ENCODE results near the gene BSPRY.

BSPRY gene

GRCh38 chr9:113393281-113393680 lies 43.9 kb downstream of the BSPRY start:
- no peak for DNase-seq
- no peaks in the 10 kb centered on the region for H3K27me3 ChIP-seq (ENCODE audit: insufficient read depth, low read length, poor library complexity)
- H2AFZ ChIP-seq (ENCODE audit: low read depth, low read length): no peak overlapping the region
- no peak overlapping the region for H3K27ac ChIP-seq (ENCODE audit: low read length)
- H3K36me3 ChIP-seq (ENCODE audit: insufficient read depth, low read length): peaks cover 53% of the 10 kb centered on the region
- H3K9ac ChIP-seq (ENCODE audit: low read depth, low read length): no peak overlapping the region
- no peak overlapping the region for H3K4me2 ChIP-seq (ENCODE audit: insufficient read depth, low read length)
- no peaks in the 10 kb centered on the region for H4K20me1 ChIP-seq (ENCODE audit: insufficient read depth, low read length)
- H3K79me2 ChIP-seq (ENCODE audit: insufficient read depth, low read length): no peaks in the 10 kb centered on the region
- no peaks in the 10 kb centered on the region for H3K4me1 ChIP-seq (ENCODE audit: insufficient read depth, low read length)
- ATAC-seq (ENCODE audit: insufficient read depth, low read depth): no peak
- TF ChIP-seq CTCF (IDR thresholded peaks at IDR 0.05; ENCODE audit: borderline replicate concordance, extremely low read depth, low read length, poor library complexity, severe bottlenecking) (no peak), EZH2 (IDR thresholded peaks at IDR 0.05; ENCODE audit: borderline replicate concordance, low read depth, low read length, severe bottlenecking) (no peak)
- no peaks in the 10 kb centered on the region for H3K9me3 ChIP-seq (ENCODE audit: insufficient read depth, low read length, severe bottlenecking)
- H3K4me3 ChIP-seq (ENCODE audit: low read depth in 1 of 2, low read length in 2 of 2): no peak overlapping the region

GRCh38 chr9:113395000-113395861 lies 45.9 kb downstream of the BSPRY start:
- no peak for TF ChIP-seq CTCF (IDR thresholded peaks at IDR 0.05; ENCODE audit: borderline replicate concordance, extremely low read depth, low read length, poor library complexity, severe bottlenecking)
- no peak for TF ChIP-seq EZH2 (IDR thresholded peaks at IDR 0.05; ENCODE audit: borderline replicate concordance, low read depth, low read length, severe bottlenecking)
- Histone ChIP-seq H2AFZ (ENCODE audit: low read depth, low read length) (no peak overlapping the region), H3K9me3 (ENCODE audit: insufficient read depth, low read length, severe bottlenecking) (no peaks in the 10 kb centered on the region), H3K27ac (ENCODE audit: low read length) (no peak overlapping the region), H3K9ac (ENCODE audit: low read depth, low read length) (no peak overlapping the region), H3K4me1 (ENCODE audit: insufficient read depth, low read length) (peaks cover 8% of the 10 kb centered on the region), H3K4me2 (ENCODE audit: insufficient read depth, low read length) (no peak overlapping the region), H4K20me1 (ENCODE audit: insufficient read depth, low read length) (no peaks in the 10 kb centered on the region), H3K27me3 (ENCODE audit: insufficient read depth, low read length, poor library complexity) (no peaks in the 10 kb centered on the region), H3K4me3 (ENCODE audit: low read depth in 1 of 2, low read length in 2 of 2) (no peak overlapping the region), H3K79me2 (ENCODE audit: insufficient read depth, low read length) (peaks cover 11% of the 10 kb centered on the region), H3K36me3 (ENCODE audit: insufficient read depth, low read length) (peaks cover 34% of the 10 kb centered on the region)
- ATAC-seq (ENCODE audit: insufficient read depth, low read depth) (no peak), DNase-seq (no peak)

- TF ChIP-seq CTCF (IDR thresholded peaks at IDR 0.05; ENCODE audit: borderline replicate concordance, extremely low read depth, low read length, poor library complexity, severe bottlenecking) (no peak), EZH2 (IDR thresholded peaks at IDR 0.05; ENCODE audit: borderline replicate concordance, low read depth, low read length, severe bottlenecking) (no peak)
- no peak overlapping the region for H3K27ac ChIP-seq (ENCODE audit: low read length)
- H3K4me3 ChIP-seq (ENCODE audit: low read depth in 1 of 2, low read length in 2 of 2): no peak overlapping the region
- DNase-seq (no peak), ATAC-seq (ENCODE audit: insufficient read depth, low read depth) (no peak)
- peaks cover 15% of the 10 kb centered on the region for H3K79me2 ChIP-seq (ENCODE audit: insufficient read depth, low read length)
- H3K4me1 ChIP-seq (ENCODE audit: insufficient read depth, low read length): peaks cover 19% of the 10 kb centered on the region
- no peak overlapping the region for H2AFZ ChIP-seq (ENCODE audit: low read depth, low read length)
- H3K9ac ChIP-seq (ENCODE audit: low read depth, low read length): no peak overlapping the region
- no peaks in the 10 kb centered on the region for H3K9me3 ChIP-seq (ENCODE audit: insufficient read depth, low read length, severe bottlenecking)
- H3K36me3 ChIP-seq (ENCODE audit: insufficient read depth, low read length): peaks cover 15% of the 10 kb centered on the region
- no peaks in the 10 kb centered on the region for H3K27me3 ChIP-seq (ENCODE audit: insufficient read depth, low read length, poor library complexity)
- H4K20me1 ChIP-seq (ENCODE audit: insufficient read depth, low read length): no peaks in the 10 kb centered on the region
- no peak overlapping the region for H3K4me2 ChIP-seq (ENCODE audit: insufficient read depth, low read length)
These were observed 47.9 kb downstream of the BSPRY start for GRCh38 chr9:113397203-113397631.

Data from DND-41 (cell line).